Measurements from ENCODE around the gene LDLRAD2.

Gene LDLRAD2

DNA sequence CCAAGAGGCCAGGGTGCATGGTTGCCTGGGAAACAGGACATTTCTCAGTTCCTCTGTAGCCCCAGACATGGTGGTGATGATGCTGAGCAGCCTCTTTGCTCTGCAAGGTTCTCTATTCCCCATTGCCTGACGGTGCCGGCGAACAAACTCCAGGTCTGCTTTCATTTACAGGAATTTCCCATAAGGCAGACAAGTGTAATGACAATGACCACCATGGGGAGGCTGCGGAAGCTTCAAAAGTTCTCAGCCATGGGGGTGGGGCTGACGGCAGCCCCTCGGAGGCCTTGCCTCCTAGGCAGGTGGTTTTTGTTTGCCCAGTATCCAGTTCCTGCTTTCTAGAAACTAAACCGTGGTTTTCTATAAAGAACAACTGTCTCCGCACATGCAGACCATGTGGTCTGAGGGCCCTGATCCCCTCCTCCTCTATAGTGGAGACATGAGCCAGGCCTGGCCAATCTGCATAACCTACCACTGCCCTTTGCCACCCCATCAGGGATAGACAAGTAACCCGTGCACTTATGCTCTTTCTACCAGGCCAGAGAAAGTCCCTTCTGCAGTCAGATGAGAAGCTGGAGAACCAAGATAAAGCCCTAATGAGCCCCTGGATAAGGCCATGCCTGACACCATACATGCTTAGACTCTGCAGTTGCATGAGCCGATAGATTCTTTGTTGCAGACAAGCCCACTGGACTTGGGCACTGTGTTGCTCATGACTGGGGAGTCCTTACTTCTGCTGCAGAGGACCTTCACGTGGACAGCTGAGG lies 54.1 kb downstream of the LDLRAD2 start:
- H3K36me3 Mint-ChIP-seq (ENCODE audit: low read depth) = peaks cover 1% of the 10 kb centered on the region
- no peaks in the 10 kb centered on the region for H3K9me3 Mint-ChIP-seq
- H3K27me3 Mint-ChIP-seq (ENCODE audit: low read depth) = no peaks in the 10 kb centered on the region
- H3K4me3 Mint-ChIP-seq = no peak overlapping the region
- H3K4me1 Mint-ChIP-seq (ENCODE audit: low read depth) = no peaks in the 10 kb centered on the region
- no peak overlapping the region for H3K27ac Mint-ChIP-seq

DNA sequence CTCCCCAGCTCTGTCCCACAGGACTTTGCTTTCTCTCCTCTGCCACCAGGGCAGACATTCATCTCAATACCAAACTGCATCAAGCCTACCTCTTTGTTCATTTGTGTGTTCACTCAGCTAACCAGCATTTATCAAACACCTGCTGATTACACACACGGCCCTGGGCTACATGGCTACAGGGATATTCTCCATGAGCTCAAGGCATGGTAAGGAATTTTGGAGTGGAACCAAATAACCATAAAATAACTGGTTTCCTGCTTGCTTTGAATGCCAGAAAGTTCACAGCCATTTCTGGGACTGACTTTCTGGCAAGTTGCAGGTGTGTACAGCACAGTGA lies 54.6 kb downstream of the LDLRAD2 start:
- no peaks in the 10 kb centered on the region for H3K27me3 Mint-ChIP-seq (ENCODE audit: low read depth)
- H3K9me3 Mint-ChIP-seq = no peaks in the 10 kb centered on the region
- no peak overlapping the region for H3K4me3 Mint-ChIP-seq
- H3K27ac Mint-ChIP-seq = no peak overlapping the region
- no peaks in the 10 kb centered on the region for H3K4me1 Mint-ChIP-seq (ENCODE audit: low read depth)
- H3K36me3 Mint-ChIP-seq (ENCODE audit: low read depth) = no peaks in the 10 kb centered on the region

DNA sequence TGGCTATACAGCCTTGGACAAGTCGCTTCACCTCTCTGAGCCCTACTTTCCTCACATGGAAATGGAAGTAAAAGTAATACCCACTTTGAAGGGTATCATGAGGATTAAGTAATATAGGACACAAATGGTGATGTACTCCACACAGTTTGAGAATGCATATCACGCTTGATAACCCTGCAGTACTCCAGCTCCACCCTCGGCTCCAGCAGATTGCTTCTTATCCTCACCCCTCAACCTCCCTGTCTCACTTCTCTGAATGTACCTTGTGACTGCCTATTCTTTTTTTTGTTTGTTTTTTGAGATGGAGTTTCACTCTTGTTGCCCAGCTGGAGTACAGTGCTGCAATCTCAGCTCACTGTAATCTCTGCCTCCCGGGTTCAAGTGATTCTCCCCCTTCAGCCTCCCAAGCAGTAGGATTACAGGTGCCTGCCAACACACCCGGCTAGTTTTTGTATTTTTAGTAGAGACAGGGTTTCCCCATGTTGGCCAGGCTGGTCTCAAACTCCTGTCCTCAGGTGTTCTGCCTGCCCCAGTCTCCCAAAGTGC lies 55.5 kb downstream of the LDLRAD2 start:
- Mint-ChIP-seq H3K27me3 (ENCODE audit: low read depth) (no peaks in the 10 kb centered on the region), H3K4me3 (no peak overlapping the region), H3K36me3 (ENCODE audit: low read depth) (no peaks in the 10 kb centered on the region), H3K9me3 (no peaks in the 10 kb centered on the region), H3K27ac (no peak overlapping the region), H3K4me1 (ENCODE audit: low read depth) (no peaks in the 10 kb centered on the region)

DNA sequence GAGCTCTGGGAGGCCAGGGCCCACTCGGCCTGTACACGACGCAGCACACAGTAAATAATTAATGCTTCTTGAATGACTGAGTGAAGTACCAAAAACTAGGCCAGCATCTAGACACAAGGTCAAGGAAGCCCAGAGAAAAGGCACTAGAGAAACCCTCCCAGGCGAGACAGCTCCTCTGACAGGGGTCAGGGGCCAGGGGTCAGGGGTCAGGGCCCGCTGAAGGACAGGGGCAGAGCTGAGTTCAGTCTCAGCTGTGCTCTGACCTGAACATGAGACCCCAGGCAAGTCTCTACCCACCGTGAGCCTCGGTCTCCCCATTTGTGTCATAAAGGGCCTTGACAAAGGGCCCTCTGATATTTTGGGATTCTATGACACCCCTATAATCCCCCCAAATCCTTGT lies 56.4 kb downstream of the LDLRAD2 start:
- Mint-ChIP-seq H3K36me3 (ENCODE audit: low read depth) (no peaks in the 10 kb centered on the region), H3K9me3 (no peaks in the 10 kb centered on the region), H3K27ac (no peak overlapping the region), H3K27me3 (ENCODE audit: low read depth) (no peaks in the 10 kb centered on the region), H3K4me3 (no peak overlapping the region), H3K4me1 (ENCODE audit: low read depth) (no peaks in the 10 kb centered on the region)

DNA sequence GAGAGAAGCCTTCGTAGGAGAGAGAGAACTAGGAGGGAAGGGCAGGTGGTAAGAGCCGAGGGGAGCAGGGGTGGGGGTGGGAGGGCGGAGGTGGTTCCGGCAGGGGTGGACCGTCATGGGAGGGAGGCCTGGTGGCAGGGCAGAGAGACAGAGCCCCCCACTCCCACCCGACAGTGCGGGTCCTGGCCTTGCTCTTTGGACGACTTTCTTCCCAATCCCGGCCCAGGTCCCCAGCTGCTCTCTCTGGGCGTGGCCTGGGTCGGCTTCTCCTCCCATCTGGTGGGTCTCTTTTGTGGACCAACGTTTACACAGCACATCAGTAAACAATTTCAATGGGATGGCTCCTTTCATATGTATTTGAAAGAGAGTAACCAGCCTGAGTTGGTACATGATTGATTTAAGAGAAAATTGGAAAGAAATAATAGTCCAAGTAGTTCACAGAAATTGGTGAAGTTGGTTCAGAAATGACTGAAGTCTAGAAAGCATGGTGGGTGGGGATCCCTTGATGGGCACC lies 56.9 kb downstream of the LDLRAD2 start:
- H3K27me3 Mint-ChIP-seq (ENCODE audit: low read depth) = no peaks in the 10 kb centered on the region
- no peaks in the 10 kb centered on the region for H3K4me1 Mint-ChIP-seq (ENCODE audit: low read depth)
- no peak overlapping the region for H3K4me3 Mint-ChIP-seq
- H3K9me3 Mint-ChIP-seq = no peaks in the 10 kb centered on the region
- no peaks in the 10 kb centered on the region for H3K36me3 Mint-ChIP-seq (ENCODE audit: low read depth)
- no peak overlapping the region for H3K27ac Mint-ChIP-seq

DNA sequence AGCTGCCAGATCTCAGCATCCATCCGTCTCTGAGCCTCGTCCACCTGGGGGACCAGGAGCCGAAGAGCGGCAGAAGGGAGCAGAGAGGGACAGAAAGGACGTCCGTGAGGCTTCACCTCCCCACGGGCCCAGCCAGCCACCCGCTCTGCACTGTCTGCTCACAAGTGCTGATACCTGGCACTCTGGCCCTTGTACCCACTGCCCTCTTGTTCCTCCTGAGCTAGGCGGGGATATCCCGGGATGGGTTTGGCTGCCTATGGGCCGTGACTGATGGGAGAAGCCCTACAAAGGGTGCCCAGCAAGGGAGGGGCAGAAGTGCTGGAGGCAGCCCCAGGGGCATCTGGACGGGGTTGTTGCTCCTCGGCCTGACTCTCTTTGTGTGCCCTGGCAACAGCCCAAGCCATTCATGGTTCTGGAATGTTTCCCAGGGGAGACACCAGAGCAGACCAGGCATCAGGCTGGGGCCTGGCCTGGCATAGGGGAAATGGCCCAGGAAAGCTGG lies 57.6 kb downstream of the LDLRAD2 start:
- H3K4me3 Mint-ChIP-seq = no peak overlapping the region
- H3K27ac Mint-ChIP-seq = no peak overlapping the region
- H3K27me3 Mint-ChIP-seq (ENCODE audit: low read depth) = no peaks in the 10 kb centered on the region
- H3K9me3 Mint-ChIP-seq = no peaks in the 10 kb centered on the region
- H3K36me3 Mint-ChIP-seq (ENCODE audit: low read depth) = no peaks in the 10 kb centered on the region
- H3K4me1 Mint-ChIP-seq (ENCODE audit: low read depth) = no peaks in the 10 kb centered on the region

DNA sequence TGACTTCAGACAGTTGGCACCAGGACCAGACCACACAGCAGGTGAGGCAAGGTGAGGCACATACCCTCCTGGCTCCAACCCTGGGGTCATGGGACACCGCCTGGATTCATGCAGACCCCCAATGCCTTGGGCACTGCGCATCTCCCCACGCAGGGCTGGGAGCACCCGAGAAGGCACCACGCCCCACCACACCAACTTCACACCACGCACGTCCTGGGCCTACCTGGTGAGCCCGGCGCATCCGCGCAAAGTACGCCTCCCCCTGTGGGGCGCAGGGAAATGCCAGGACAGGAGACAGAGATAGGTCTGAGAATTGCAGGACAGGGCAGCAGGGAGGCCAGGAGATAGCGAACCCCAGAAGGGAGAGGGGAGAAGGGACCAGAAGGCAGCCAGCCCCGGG lies 58.5 kb downstream of the LDLRAD2 start:
- Mint-ChIP-seq H3K9me3 (no peaks in the 10 kb centered on the region), H3K4me3 (no peak overlapping the region), H3K4me1 (ENCODE audit: low read depth) (no peaks in the 10 kb centered on the region), H3K27ac (no peak overlapping the region), H3K36me3 (ENCODE audit: low read depth) (no peaks in the 10 kb centered on the region), H3K27me3 (ENCODE audit: low read depth) (no peaks in the 10 kb centered on the region)

DNA sequence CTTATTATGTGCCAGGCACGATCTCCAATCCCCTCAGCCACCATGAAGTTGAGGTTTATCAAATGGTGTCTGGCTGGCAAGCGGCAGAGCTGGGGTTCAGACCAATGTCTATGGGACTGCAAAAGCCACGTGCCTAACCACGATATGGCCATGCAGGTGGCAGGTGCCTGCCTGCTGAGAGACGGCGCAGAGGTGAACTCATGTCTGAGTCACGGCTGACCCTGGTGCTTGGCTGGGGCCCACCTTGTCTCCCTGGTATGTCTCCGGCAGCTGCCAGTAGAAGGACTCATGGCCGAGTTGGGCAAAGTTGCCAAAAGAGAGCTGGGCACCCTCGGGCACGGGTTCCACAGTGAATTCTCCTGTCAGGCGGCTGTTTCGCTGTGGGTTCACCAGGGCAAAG lies 59.9 kb downstream of the LDLRAD2 start:
- Mint-ChIP-seq H3K4me1 (ENCODE audit: low read depth) (no peaks in the 10 kb centered on the region), H3K27me3 (ENCODE audit: low read depth) (no peaks in the 10 kb centered on the region), H3K4me3 (no peak overlapping the region), H3K36me3 (ENCODE audit: low read depth) (no peaks in the 10 kb centered on the region), H3K27ac (no peak overlapping the region), H3K9me3 (no peaks in the 10 kb centered on the region)

DNA sequence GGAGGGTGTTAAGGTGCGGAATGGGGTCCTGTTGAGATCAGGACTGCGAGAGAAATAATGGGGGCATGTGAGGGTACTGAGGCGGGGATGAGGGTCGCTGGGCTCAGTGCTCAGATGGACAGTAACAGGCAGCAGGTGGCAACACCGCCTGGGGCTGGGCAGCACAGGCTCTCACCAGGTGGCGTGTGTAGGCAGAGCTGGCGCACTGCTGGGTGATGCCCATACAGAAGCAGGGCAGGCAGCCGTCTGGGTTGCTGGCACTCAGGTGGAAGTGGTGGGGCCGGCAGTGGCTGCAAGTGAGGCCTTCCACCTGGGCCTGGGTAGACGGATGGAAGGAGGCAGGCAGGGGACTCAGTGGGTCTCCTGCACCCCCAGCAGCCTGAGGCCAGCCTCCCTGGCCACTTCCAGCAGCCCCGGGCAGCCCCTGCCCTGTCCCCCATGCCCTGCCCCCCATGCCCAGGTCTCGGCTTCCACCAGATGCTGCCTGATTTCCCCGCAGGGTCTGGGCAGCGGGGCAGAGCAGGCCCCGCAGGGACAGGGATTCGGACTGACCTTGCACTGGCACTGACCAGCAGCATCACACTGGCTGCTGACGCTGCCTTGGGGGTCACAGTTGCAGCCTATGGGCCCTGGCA lies 60.5 kb downstream of the LDLRAD2 start:
- H3K9me3 Mint-ChIP-seq = no peaks in the 10 kb centered on the region
- no peak overlapping the region for H3K27ac Mint-ChIP-seq
- no peak overlapping the region for H3K4me3 Mint-ChIP-seq
- H3K4me1 Mint-ChIP-seq (ENCODE audit: low read depth) = no peaks in the 10 kb centered on the region
- no peaks in the 10 kb centered on the region for H3K36me3 Mint-ChIP-seq (ENCODE audit: low read depth)
- H3K27me3 Mint-ChIP-seq (ENCODE audit: low read depth) = no peaks in the 10 kb centered on the region

DNA sequence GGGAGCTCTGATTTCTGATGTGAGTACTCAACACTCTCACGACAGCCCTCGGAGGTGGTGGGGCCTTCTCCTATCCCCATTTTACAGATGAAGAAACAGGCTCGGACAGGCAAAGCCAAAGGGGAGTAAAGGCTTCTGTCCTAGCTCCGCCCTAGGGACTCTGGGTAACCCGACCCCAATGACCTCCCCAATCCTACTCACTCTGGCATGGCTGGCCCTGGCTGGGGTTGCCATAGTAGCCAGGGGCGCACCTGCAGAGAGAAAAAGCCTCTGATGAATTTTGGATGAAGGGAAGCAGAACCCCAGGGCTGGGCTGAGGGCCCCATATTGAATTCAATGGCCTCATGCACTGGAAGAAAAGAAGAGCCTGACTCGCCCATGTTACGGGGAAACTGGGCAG lies 61.1 kb downstream of the LDLRAD2 start:
- H3K4me3 Mint-ChIP-seq = no peak overlapping the region
- H3K4me1 Mint-ChIP-seq (ENCODE audit: low read depth) = no peaks in the 10 kb centered on the region
- H3K9me3 Mint-ChIP-seq = no peaks in the 10 kb centered on the region
- no peaks in the 10 kb centered on the region for H3K36me3 Mint-ChIP-seq (ENCODE audit: low read depth)
- H3K27me3 Mint-ChIP-seq (ENCODE audit: low read depth) = no peaks in the 10 kb centered on the region
- no peak overlapping the region for H3K27ac Mint-ChIP-seq

DNA sequence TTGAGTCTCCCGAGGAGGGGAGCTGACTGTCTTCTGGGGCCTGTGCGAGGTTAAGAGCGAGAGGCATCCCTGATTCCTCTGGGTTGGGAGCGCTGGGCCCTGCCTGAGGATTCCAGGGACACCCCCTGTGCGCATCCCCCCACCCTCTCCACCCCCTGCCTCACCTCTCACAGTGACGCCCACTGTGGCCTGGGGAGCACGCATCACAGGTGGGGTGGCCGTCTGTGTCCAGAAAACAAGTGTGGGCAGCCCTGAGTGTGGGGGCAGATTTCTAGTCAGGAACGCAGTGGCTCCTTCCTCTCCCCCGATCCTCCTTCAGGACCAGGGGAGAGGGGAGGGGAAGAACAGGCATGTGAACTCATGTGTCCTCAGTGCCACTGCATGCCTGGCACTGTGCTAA lies 61.7 kb downstream of the LDLRAD2 start:
- Mint-ChIP-seq H3K36me3 (ENCODE audit: low read depth) (no peaks in the 10 kb centered on the region), H3K4me1 (ENCODE audit: low read depth) (no peaks in the 10 kb centered on the region), H3K27ac (no peak overlapping the region), H3K9me3 (no peaks in the 10 kb centered on the region), H3K4me3 (no peak overlapping the region), H3K27me3 (ENCODE audit: low read depth) (no peaks in the 10 kb centered on the region)

DNA sequence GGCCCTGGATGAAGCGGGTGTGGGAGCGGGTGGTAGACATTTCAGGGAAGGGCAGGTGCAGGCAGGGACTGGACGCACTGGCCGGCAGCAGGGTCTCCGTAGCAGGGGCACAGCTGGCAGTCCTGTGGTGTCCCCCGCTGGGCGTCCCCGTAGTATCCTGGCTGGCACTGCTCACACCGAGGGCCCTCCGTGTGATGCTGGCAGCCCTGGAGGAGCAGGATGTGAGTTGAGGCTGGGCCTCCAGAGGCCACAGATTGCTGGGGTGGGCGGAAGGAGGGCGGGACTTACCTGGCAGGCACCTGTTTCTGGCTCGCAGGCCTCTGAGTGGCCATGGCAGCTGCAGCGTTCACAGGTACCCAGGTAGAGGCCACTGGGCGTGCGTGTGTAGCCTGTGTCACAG lies 62.3 kb downstream of the LDLRAD2 start:
- Mint-ChIP-seq H3K4me3 (no peak overlapping the region), H3K4me1 (ENCODE audit: low read depth) (no peaks in the 10 kb centered on the region), H3K27me3 (ENCODE audit: low read depth) (no peaks in the 10 kb centered on the region), H3K27ac (no peak overlapping the region), H3K36me3 (ENCODE audit: low read depth) (no peaks in the 10 kb centered on the region), H3K9me3 (no peaks in the 10 kb centered on the region)
